ENCODE data around the gene REEP6.
A peak's percentile ranks its signal among the peaks of the same experiment; 100 is the strongest.

Gene REEP6

GRCh38 chr19:1483131-1483978 is 7.6 kb upstream of the REEP6 start:
- Histone ChIP-seq H3K36me3 (ENCODE audit: control insufficient read depth, insufficient read depth, low read length) (no peaks in the 10 kb centered on the region), H3K27me3 (ENCODE audit: control insufficient read depth, insufficient read depth, low read length, poor library complexity, severe bottlenecking) (no peaks in the 10 kb centered on the region), H3K9me3 (ENCODE audit: control insufficient read depth, low read length) (no peaks in the 10 kb centered on the region), H3K27ac (ENCODE audit: insufficient read depth, low read depth, low read length, poor library complexity, severe bottlenecking) (no peak overlapping the region), H3K4me3 (ENCODE audit: insufficient read depth, low read depth, low read length) (no peak overlapping the region), H3K4me1 (ENCODE audit: control insufficient read depth, insufficient read depth, low read length) (no peaks in the 10 kb centered on the region)
- 94 to 95% methylated on average over 77 of the region's 77 CpGs for WGBS, 2 experiments

- no peak overlapping the region for H3K4me3 ChIP-seq (ENCODE audit: insufficient read depth, low read depth, low read length)
- no peaks in the 10 kb centered on the region for H3K4me1 ChIP-seq (ENCODE audit: control insufficient read depth, insufficient read depth, low read length)
- no peaks in the 10 kb centered on the region for H3K27me3 ChIP-seq (ENCODE audit: control insufficient read depth, insufficient read depth, low read length, poor library complexity, severe bottlenecking)
- no peaks in the 10 kb centered on the region for H3K9me3 ChIP-seq (ENCODE audit: control insufficient read depth, low read length)
- WGBS, 2 experiments = 95% methylated on average over 23 of the region's 23 CpGs
- H3K27ac ChIP-seq (ENCODE audit: insufficient read depth, low read depth, low read length, poor library complexity, severe bottlenecking) = no peak overlapping the region
- no peaks in the 10 kb centered on the region for H3K36me3 ChIP-seq (ENCODE audit: control insufficient read depth, insufficient read depth, low read length)
These were observed 7.0 kb upstream of the REEP6 start for GRCh38 chr19:1483979-1484428.

GRCh38 chr19:1486720-1487575 is 4.0 kb upstream of the REEP6 start:
- Histone ChIP-seq H3K27ac (ENCODE audit: insufficient read depth, low read depth, low read length, poor library complexity, severe bottlenecking) (no peak overlapping the region), H3K36me3 (ENCODE audit: control insufficient read depth, insufficient read depth, low read length) (no peaks in the 10 kb centered on the region), H3K4me3 (ENCODE audit: insufficient read depth, low read depth, low read length) (no peak overlapping the region), H3K4me1 (ENCODE audit: control insufficient read depth, insufficient read depth, low read length) (peaks cover 8% of the 10 kb centered on the region), H3K9me3 (ENCODE audit: control insufficient read depth, low read length) (no peaks in the 10 kb centered on the region), H3K27me3 (ENCODE audit: control insufficient read depth, insufficient read depth, low read length, poor library complexity, severe bottlenecking) (peaks cover 10% of the 10 kb centered on the region)
- WGBS, 2 experiments = 93 to 94% methylated on average over 56 of the region's 56 CpGs

GRCh38 chr19:1487576-1488281 is 3.3 kb upstream of the REEP6 start:
- H3K9me3 ChIP-seq (ENCODE audit: control insufficient read depth, low read length) = no peaks in the 10 kb centered on the region
- peaks cover 8% of the 10 kb centered on the region for H3K4me1 ChIP-seq (ENCODE audit: control insufficient read depth, insufficient read depth, low read length)
- 92% methylated on average over 40 of the region's 40 CpGs for WGBS, 2 experiments
- no peak overlapping the region for H3K27ac ChIP-seq (ENCODE audit: insufficient read depth, low read depth, low read length, poor library complexity, severe bottlenecking)
- H3K36me3 ChIP-seq (ENCODE audit: control insufficient read depth, insufficient read depth, low read length) = no peaks in the 10 kb centered on the region
- H3K27me3 ChIP-seq (ENCODE audit: control insufficient read depth, insufficient read depth, low read length, poor library complexity, severe bottlenecking) = peaks cover 18% of the 10 kb centered on the region
- H3K4me3 ChIP-seq (ENCODE audit: insufficient read depth, low read depth, low read length) = no peak overlapping the region

GRCh38 chr19:1488282-1488601 is 2.7 kb upstream of the REEP6 start:
- H3K36me3 ChIP-seq (ENCODE audit: control insufficient read depth, insufficient read depth, low read length) = no peaks in the 10 kb centered on the region
- H3K4me3 ChIP-seq (ENCODE audit: insufficient read depth, low read depth, low read length) = no peak overlapping the region
- no peak overlapping the region for H3K27ac ChIP-seq (ENCODE audit: insufficient read depth, low read depth, low read length, poor library complexity, severe bottlenecking)
- WGBS, 2 experiments = 92 to 94% methylated on average over 11 of the region's 11 CpGs
- no peaks in the 10 kb centered on the region for H3K9me3 ChIP-seq (ENCODE audit: control insufficient read depth, low read length)
- H3K4me1 ChIP-seq (ENCODE audit: control insufficient read depth, insufficient read depth, low read length) = peaks cover 8% of the 10 kb centered on the region
- H3K27me3 ChIP-seq (ENCODE audit: control insufficient read depth, insufficient read depth, low read length, poor library complexity, severe bottlenecking) = peaks cover 23% of the 10 kb centered on the region

- Histone ChIP-seq H3K4me3 (ENCODE audit: insufficient read depth, low read depth, low read length) (peak overlapping the region; percentile 55), H3K27ac (ENCODE audit: insufficient read depth, low read depth, low read length, poor library complexity, severe bottlenecking) (no peak overlapping the region), H3K4me1 (ENCODE audit: control insufficient read depth, insufficient read depth, low read length) (peaks cover 8% of the 10 kb centered on the region), H3K27me3 (ENCODE audit: control insufficient read depth, insufficient read depth, low read length, poor library complexity, severe bottlenecking) (peaks cover 34% of the 10 kb centered on the region), H3K9me3 (ENCODE audit: control insufficient read depth, low read length) (no peaks in the 10 kb centered on the region), H3K36me3 (ENCODE audit: control insufficient read depth, insufficient read depth, low read length) (no peaks in the 10 kb centered on the region)
- 35 to 36% methylated on average over 37 of the region's 37 CpGs for WGBS, 2 experiments
These were observed 1.3 kb upstream of the REEP6 start for GRCh38 chr19:1489463-1490310.

- H3K36me3 ChIP-seq (ENCODE audit: control insufficient read depth, insufficient read depth, low read length) = no peaks in the 10 kb centered on the region
- H3K9me3 ChIP-seq (ENCODE audit: control insufficient read depth, low read length) = no peaks in the 10 kb centered on the region
- peak within 1 kb of the TSS; percentile 74 for H3K27ac ChIP-seq (ENCODE audit: insufficient read depth, low read depth, low read length, poor library complexity, severe bottlenecking)
- H3K4me3 ChIP-seq (ENCODE audit: insufficient read depth, low read depth, low read length) = peak within 1 kb of the TSS; percentile 55
- peaks cover 34% of the 10 kb centered on the region for H3K27me3 ChIP-seq (ENCODE audit: control insufficient read depth, insufficient read depth, low read length, poor library complexity, severe bottlenecking)
- H3K4me1 ChIP-seq (ENCODE audit: control insufficient read depth, insufficient read depth, low read length) = peaks cover 8% of the 10 kb centered on the region
- 0% methylated on average over 74 of the region's 74 CpGs for WGBS, 2 experiments
These were observed 469 bp upstream of the REEP6 start, which contains the start of gene PCSK4 for GRCh38 chr19:1490311-1491113. Gene PCSK4 (minus strand): TSS chr19:1490350. CDS start chr19:1490346, 4 bp downstream.

GRCh38 chr19:1491849-1492170 is 829 bp downstream of the REEP6 start:
- Histone ChIP-seq H3K4me1 (ENCODE audit: control insufficient read depth, insufficient read depth, low read length) (peaks cover 8% of the 10 kb centered on the region), H3K9me3 (ENCODE audit: control insufficient read depth, low read length) (no peaks in the 10 kb centered on the region), H3K27me3 (ENCODE audit: control insufficient read depth, insufficient read depth, low read length, poor library complexity, severe bottlenecking) (peaks cover 34% of the 10 kb centered on the region), H3K4me3 (ENCODE audit: insufficient read depth, low read depth, low read length) (peak overlapping the region; percentile 40), H3K36me3 (ENCODE audit: control insufficient read depth, insufficient read depth, low read length) (no peaks in the 10 kb centered on the region), H3K27ac (ENCODE audit: insufficient read depth, low read depth, low read length, poor library complexity, severe bottlenecking) (no peak overlapping the region)
- 80 to 81% methylated on average over 12 of the region's 12 CpGs for WGBS, 2 experiments

- WGBS, 2 experiments = 75 to 77% methylated on average over 10 of the region's 10 CpGs
- peaks cover 34% of the 10 kb centered on the region for H3K27me3 ChIP-seq (ENCODE audit: control insufficient read depth, insufficient read depth, low read length, poor library complexity, severe bottlenecking)
- no peak overlapping the region for H3K27ac ChIP-seq (ENCODE audit: insufficient read depth, low read depth, low read length, poor library complexity, severe bottlenecking)
- no peaks in the 10 kb centered on the region for H3K36me3 ChIP-seq (ENCODE audit: control insufficient read depth, insufficient read depth, low read length)
- peaks cover 9% of the 10 kb centered on the region for H3K4me1 ChIP-seq (ENCODE audit: control insufficient read depth, insufficient read depth, low read length)
- no peaks in the 10 kb centered on the region for H3K9me3 ChIP-seq (ENCODE audit: control insufficient read depth, low read length)
- no peak overlapping the region for H3K4me3 ChIP-seq (ENCODE audit: insufficient read depth, low read depth, low read length)
These were observed 1.6 kb downstream of the REEP6 start for GRCh38 chr19:1492474-1493006.

Measured in ectodermal cell (in vitro differentiated cells).